ENCODE results near the gene CFAP161.

CFAP161 gene

GRCh38 chr15:81088470-81089013, 45.5 kb upstream of the CFAP161 start:
- H3K4me2 ChIP-seq (ENCODE audit: low read length), result no peak overlapping the region
- no peaks in the 10 kb centered on the region for H3K9me2 ChIP-seq (replicated peaks; ENCODE audit: control insufficient read depth, low read length)
- TF ChIP-seq EZH2phosphoT487 (IDR thresholded peaks at IDR 0.05; ENCODE audit: borderline replicate concordance, low read length), result no peak
- no peak for TF ChIP-seq CTCF (IDR thresholded peaks at IDR 0.05; ENCODE audit: low read depth, low read length, poor library complexity, severe bottlenecking)
- H3K4me1 ChIP-seq (ENCODE audit: control insufficient read depth, low read length), result no peaks in the 10 kb centered on the region
- no peak overlapping the region for H3K4me3 ChIP-seq (ENCODE audit: low read length)
- H3F3A ChIP-seq (ENCODE audit: control insufficient read depth, insufficient read depth), result no peaks in the 10 kb centered on the region
- H3K36me3 ChIP-seq (ENCODE audit: control insufficient read depth, low read length), result no peaks in the 10 kb centered on the region
- H4K20me1 ChIP-seq (ENCODE audit: control insufficient read depth, insufficient read depth, low read depth, low read length), result no peaks in the 10 kb centered on the region
- H3K9me3 ChIP-seq (ENCODE audit: control insufficient read depth, insufficient read depth, low read length), result no peaks in the 10 kb centered on the region
- no peak overlapping the region for H3K27ac ChIP-seq (ENCODE audit: low read depth, low read length)
- no peaks in the 10 kb centered on the region for H3K79me2 ChIP-seq (ENCODE audit: control insufficient read depth, low read length)
- H3K27me3 ChIP-seq (ENCODE audit: control insufficient read depth, low read length), result peaks cover 9% of the 10 kb centered on the region; the same call in 1 of the 2 replicates

DNA sequence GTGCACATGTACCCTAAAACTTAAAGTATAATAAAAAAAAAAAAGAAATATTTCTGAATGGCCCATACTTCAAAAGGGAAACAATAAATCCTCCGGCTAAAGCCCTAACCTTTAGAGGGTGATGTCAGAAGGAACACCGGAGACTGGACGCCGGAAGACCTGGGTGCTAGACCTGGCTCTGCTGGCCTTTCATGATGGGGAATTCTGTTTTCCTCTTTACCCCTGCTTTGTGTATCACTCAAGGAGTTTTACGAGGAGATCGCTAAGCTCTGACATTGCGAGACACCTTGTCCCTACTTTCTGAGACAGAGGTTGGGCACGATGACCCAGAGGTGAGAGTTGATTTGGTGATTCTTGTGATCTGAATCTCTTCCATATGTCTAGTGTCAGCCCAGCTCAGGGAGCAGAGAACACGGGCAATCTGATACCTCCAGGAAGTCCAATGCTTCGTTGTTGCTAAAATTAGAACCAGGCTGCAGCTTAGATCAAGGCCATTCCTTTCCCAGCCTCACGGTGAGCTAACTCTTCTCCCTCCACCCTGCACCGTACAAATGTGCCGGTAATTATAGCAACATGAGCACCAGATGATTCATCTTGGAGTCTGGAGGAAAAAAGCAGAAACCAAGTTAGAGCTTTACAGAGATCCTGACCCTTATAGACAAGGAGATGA, 42.0 kb upstream of the CFAP161 start:
- H3K79me2 ChIP-seq (ENCODE audit: control insufficient read depth, low read length), result no peaks in the 10 kb centered on the region
- H3K4me1 ChIP-seq (ENCODE audit: control insufficient read depth, low read length), result no peaks in the 10 kb centered on the region
- H3K4me3 ChIP-seq (ENCODE audit: low read length), result no peak overlapping the region
- H3K27ac ChIP-seq (ENCODE audit: low read depth, low read length), result no peak overlapping the region
- no peaks in the 10 kb centered on the region for H4K20me1 ChIP-seq (ENCODE audit: control insufficient read depth, insufficient read depth, low read depth, low read length)
- no peaks in the 10 kb centered on the region for H3F3A ChIP-seq (ENCODE audit: control insufficient read depth, insufficient read depth)
- no peaks in the 10 kb centered on the region for H3K36me3 ChIP-seq (ENCODE audit: control insufficient read depth, low read length)
- H3K9me3 ChIP-seq (ENCODE audit: control insufficient read depth, insufficient read depth, low read length), result no peaks in the 10 kb centered on the region
- H3K9me2 ChIP-seq (replicated peaks; ENCODE audit: control insufficient read depth, low read length), result no peaks in the 10 kb centered on the region
- H3K4me2 ChIP-seq (ENCODE audit: low read length), result no peak overlapping the region
- TF ChIP-seq EZH2phosphoT487 (IDR thresholded peaks at IDR 0.05; ENCODE audit: borderline replicate concordance, low read length) (no peak), CTCF (IDR thresholded peaks at IDR 0.05; ENCODE audit: low read depth, low read length, poor library complexity, severe bottlenecking) (no peak)
- H3K27me3 ChIP-seq (ENCODE audit: control insufficient read depth, low read length), result peaks cover 9% of the 10 kb centered on the region; the same call in 1 of the 2 replicates

DNA sequence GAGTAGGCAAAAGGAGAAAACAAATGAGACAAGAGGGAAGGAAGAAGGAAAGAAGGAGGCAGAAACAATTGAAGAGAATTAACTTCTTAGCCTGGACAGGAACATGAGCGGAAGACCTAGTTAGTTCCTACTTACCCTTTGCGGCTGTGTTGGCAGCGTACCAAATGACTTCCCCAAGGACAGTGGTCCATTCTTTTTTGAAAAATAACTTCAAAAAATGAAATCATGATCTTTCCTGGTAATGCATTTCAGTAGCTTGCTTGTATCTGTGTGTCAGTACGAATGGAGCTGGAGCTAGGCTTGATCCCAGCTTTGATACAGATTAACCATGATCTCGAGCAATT, 41.5 kb upstream of the CFAP161 start:
- Histone ChIP-seq H3K9me3 (ENCODE audit: control insufficient read depth, insufficient read depth, low read length) (no peaks in the 10 kb centered on the region), H3F3A (ENCODE audit: control insufficient read depth, insufficient read depth) (no peaks in the 10 kb centered on the region), H3K79me2 (ENCODE audit: control insufficient read depth, low read length) (no peaks in the 10 kb centered on the region), H3K27me3 (ENCODE audit: control insufficient read depth, low read length) (peaks cover 9% of the 10 kb centered on the region), H3K27ac (ENCODE audit: low read depth, low read length) (no peak overlapping the region), H3K9me2 (replicated peaks; ENCODE audit: control insufficient read depth, low read length) (no peaks in the 10 kb centered on the region), H3K36me3 (ENCODE audit: control insufficient read depth, low read length) (no peaks in the 10 kb centered on the region), H4K20me1 (ENCODE audit: control insufficient read depth, insufficient read depth, low read depth, low read length) (no peaks in the 10 kb centered on the region), H3K4me3 (ENCODE audit: low read length) (no peak overlapping the region), H3K4me2 (ENCODE audit: low read length) (no peak overlapping the region), H3K4me1 (ENCODE audit: control insufficient read depth, low read length) (no peaks in the 10 kb centered on the region)
- no peak for TF ChIP-seq CTCF (IDR thresholded peaks at IDR 0.05; ENCODE audit: low read depth, low read length, poor library complexity, severe bottlenecking)
